Parathyroid adenoma (tissue), 2 donors: ENCODE results near the gene ADARB2.
"Not testable (repeated sequence)": the region's sequence is repeated elsewhere in the genome, so short reads cannot be mapped to it uniquely, and the experiment has no call there.

Experiments used
- H2AFZ ChIP-seq: fragments of 300-600 bp; sonication (generic); one replicate; pipeline ENCODE4 v1.7.0; 2017; ENCODE audit warnings: antibody characterized with exemption, mild to moderate bottlenecking
- H3K27ac ChIP-seq: fragments of 300-600 bp; sonication (generic); one replicate; pipeline ENCODE4 v1.7.0; 2017
- H3K27me3 ChIP-seq: fragments of 300-600 bp; sonication (generic); one replicate; pipeline ENCODE4 v1.7.0; 2017; ENCODE audit warnings: low read length; ENCODE audit not compliant: control insufficient read depth, insufficient read depth
- H3K36me3 ChIP-seq: fragments of 300-600 bp; sonication (generic); one replicate; pipeline ENCODE4 v1.7.0; 2017; ENCODE audit warnings: low read length; ENCODE audit not compliant: control insufficient read depth, insufficient read depth
- H3K4me1 ChIP-seq: fragments of 300-600 bp; sonication (generic); one replicate; pipeline ENCODE4 v1.7.0; 2017; ENCODE audit warnings: control low read depth
- H3K4me2 ChIP-seq: fragments of 300-600 bp; sonication (generic); one replicate; pipeline ENCODE4 v1.7.0; 2017; ENCODE audit warnings: low read length
- H3K4me3 ChIP-seq: fragments of 300-600 bp; sonication (generic); one replicate; pipeline ENCODE4 v1.7.0; 2017; ENCODE audit warnings: low read depth, low read length
- H3K79me2 ChIP-seq: fragments of 300-600 bp; sonication (generic); one replicate; pipeline ENCODE4 v1.7.0; 2017; ENCODE audit warnings: control low read depth
- H3K9ac ChIP-seq: fragments of 300-600 bp; sonication (generic); one replicate; pipeline ENCODE4 v1.7.0; 2017; ENCODE audit warnings: mild to moderate bottlenecking
- H3K9me3 ChIP-seq: fragments of 300-600 bp; sonication (generic); one replicate; pipeline ENCODE4 v1.7.0; 2017; ENCODE audit warnings: low read length; ENCODE audit not compliant: control insufficient read depth
- TF ChIP-seq, protein P1 (sequence below): fragments of 300-600 bp; sonication (generic); IDR thresholded peaks from one replicate; pipeline ENCODE4 v1.7.0; 2017; ENCODE audit warnings: antibody characterized with exemption, mild to moderate bottlenecking
- donor health status: primary hyperparathyroidism.

ADARB2 gene

DNA sequence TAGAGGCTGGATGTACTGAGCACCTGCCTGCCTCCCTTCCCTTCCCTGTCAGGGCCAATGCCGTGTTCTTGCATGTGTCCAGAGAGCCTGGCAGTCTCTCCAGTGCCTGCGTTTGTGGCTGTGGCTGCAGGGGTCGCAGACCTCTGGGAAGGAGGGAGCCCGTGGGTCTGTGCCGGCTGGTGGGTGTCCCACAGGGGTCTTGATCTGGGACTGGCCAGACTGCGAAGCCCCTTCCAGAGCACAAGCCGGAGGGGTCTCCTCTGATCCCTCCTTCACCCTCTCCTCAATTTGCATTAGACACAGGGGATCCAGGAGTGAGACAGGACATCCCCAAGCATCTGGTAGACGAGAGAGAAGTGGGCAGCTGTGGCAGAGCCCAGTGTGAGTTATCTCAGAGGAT lies 199.2 kb downstream of the ADARB2 start:
- no peaks in the 10 kb centered on the region for H3K79me2 ChIP-seq
- H3K27me3 ChIP-seq: no peaks in the 10 kb centered on the region
- H3K9ac ChIP-seq: no peak overlapping the region
- H2AFZ ChIP-seq: no peak overlapping the region
- no peaks in the 10 kb centered on the region for H3K9me3 ChIP-seq
- peaks cover 9% of the 10 kb centered on the region for H3K4me1 ChIP-seq
- TF ChIP-seq, protein P1, sequence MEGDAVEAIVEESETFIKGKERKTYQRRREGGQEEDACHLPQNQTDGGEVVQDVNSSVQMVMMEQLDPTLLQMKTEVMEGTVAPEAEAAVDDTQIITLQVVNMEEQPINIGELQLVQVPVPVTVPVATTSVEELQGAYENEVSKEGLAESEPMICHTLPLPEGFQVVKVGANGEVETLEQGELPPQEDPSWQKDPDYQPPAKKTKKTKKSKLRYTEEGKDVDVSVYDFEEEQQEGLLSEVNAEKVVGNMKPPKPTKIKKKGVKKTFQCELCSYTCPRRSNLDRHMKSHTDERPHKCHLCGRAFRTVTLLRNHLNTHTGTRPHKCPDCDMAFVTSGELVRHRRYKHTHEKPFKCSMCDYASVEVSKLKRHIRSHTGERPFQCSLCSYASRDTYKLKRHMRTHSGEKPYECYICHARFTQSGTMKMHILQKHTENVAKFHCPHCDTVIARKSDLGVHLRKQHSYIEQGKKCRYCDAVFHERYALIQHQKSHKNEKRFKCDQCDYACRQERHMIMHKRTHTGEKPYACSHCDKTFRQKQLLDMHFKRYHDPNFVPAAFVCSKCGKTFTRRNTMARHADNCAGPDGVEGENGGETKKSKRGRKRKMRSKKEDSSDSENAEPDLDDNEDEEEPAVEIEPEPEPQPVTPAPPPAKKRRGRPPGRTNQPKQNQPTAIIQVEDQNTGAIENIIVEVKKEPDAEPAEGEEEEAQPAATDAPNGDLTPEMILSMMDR: no peak
- no peaks in the 10 kb centered on the region for H3K36me3 ChIP-seq
- H3K4me3 ChIP-seq: no peak overlapping the region
- no peak overlapping the region for H3K4me2 ChIP-seq
- H3K27ac ChIP-seq: no peak overlapping the region

DNA sequence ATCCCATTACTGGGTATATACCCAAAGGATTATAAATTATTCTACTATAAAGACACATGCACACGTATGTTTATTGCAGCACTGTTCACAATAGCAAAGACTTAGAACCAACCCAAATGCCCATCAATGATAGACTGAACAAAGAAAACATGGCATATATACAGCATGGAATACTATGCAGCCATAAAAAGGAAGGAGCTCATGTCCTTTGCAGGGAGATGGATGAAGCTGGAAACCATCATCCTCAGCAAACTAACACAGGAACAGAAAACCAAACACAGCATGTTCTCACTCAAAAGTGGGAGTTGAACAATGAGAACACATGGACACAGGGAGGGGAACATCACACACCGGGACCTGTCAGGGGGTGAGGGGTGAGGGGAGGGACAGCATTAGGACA lies 199.9 kb downstream of the ADARB2 start:
- not testable (repeated sequence) for H3K4me2 ChIP-seq

DNA sequence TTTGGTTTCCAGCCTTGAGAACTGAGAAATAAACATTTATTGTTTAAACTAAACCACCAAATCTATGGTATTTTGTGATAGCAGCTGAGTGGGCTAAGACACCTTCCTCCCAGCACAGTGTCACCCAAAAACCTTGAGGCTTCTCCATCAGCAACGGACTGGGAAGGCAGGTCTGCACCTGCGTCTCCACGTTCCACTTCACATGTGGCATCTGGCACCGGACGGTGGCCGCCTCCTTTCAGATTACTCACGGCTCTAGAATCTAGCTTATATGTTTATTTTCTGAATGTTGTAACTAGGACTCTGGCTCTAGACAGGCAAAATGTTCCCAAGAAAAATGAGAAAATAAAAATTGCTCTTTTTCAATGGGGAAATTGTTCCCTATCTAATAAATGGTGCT lies 201.0 kb downstream of the ADARB2 start:
- Histone ChIP-seq H3K4me3 (no peak overlapping the region), H3K36me3 (no peaks in the 10 kb centered on the region), H3K79me2 (no peaks in the 10 kb centered on the region), H3K27me3 (no peaks in the 10 kb centered on the region), H3K4me1 (peaks cover 14% of the 10 kb centered on the region), H3K9ac (no peak overlapping the region), H3K9me3 (no peaks in the 10 kb centered on the region), H3K27ac (no peak overlapping the region), H2AFZ (peak overlapping the region; percentile 11), H3K4me2 (no peak overlapping the region)
- TF ChIP-seq, protein P1: no peak

More for the DNA sequence above, 199.9 kb downstream of the ADARB2 start:
- not testable (repeated sequence) for H3K4me3 ChIP-seq, H3K36me3 ChIP-seq, H3K27me3 ChIP-seq, H3K9me3 ChIP-seq, H3K27ac ChIP-seq, H3K9ac ChIP-seq, H3K79me2 ChIP-seq, H2AFZ ChIP-seq
- H3K4me1 ChIP-seq: peaks cover 11% of the 10 kb centered on the region

DNA sequence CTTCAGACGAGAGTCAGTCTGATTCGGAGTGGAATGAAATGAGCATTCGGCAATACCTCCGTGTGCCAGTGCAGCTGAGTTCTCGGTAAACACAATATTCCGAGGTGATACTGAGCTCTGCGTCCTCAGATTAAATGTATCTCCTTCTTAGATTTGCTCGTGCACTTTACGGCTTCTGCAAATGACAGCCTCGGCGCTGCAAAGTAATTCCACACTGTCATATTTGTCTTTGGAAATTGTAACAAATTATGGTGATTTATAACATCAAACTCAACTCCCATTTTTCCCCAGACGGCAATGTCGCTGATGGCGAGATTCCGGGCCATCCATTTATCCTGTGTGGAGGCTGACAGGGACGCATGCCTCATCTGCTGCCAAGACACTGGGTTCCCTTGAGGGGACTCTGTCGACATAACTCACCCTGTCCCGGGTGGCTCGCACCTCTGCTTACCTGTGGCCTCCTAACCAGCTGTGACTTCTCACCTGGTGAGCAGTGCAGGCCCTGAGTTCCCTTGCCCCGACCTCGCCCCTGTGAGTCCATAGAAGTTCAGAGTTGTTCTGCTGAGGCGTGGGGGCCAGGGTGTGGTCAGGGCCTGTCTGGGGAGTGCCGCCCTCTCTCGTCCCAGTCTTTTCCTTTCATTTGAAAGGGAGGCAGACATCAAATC lies 201.9 kb downstream of the ADARB2 start:
- Histone ChIP-seq H3K4me3 (no peak overlapping the region), H3K4me2 (no peak overlapping the region), H3K9ac (no peak overlapping the region), H3K79me2 (no peaks in the 10 kb centered on the region), H3K4me1 (peaks cover 16% of the 10 kb centered on the region), H3K27me3 (no peaks in the 10 kb centered on the region), H3K36me3 (no peaks in the 10 kb centered on the region), H2AFZ (no peak overlapping the region), H3K27ac (no peak overlapping the region), H3K9me3 (no peaks in the 10 kb centered on the region)
- TF ChIP-seq, protein P1: no peak

DNA sequence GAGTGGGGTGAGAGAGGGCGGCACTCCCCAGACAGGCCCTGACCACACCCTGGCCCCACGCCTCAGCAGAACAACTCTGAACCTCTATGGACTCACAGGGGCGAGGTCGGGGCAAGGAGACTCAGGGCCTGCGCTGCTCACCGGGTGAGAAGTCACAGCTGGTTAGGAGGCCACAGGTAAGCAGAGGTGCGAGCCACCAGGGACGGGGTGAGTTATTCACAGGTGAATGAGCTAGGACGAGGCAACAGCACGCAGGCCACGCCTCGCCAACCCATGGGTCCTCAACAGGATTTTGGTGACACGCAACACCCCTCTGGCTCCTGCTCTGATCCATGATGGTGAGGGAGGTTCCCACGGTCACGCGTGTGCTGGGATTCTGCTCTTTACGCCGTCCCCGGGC lies 202.5 kb downstream of the ADARB2 start:
- Histone ChIP-seq H3K9me3 (no peaks in the 10 kb centered on the region), H2AFZ (no peak overlapping the region), H3K9ac (no peak overlapping the region), H3K79me2 (no peaks in the 10 kb centered on the region), H3K36me3 (no peaks in the 10 kb centered on the region), H3K27ac (no peak overlapping the region), H3K4me2 (no peak overlapping the region), H3K4me1 (peaks cover 16% of the 10 kb centered on the region), H3K27me3 (no peaks in the 10 kb centered on the region), H3K4me3 (no peak overlapping the region)
- TF ChIP-seq, protein P1: no peak
